ENCODE data around the gene PSME1.

Gene PSME1

DNA sequence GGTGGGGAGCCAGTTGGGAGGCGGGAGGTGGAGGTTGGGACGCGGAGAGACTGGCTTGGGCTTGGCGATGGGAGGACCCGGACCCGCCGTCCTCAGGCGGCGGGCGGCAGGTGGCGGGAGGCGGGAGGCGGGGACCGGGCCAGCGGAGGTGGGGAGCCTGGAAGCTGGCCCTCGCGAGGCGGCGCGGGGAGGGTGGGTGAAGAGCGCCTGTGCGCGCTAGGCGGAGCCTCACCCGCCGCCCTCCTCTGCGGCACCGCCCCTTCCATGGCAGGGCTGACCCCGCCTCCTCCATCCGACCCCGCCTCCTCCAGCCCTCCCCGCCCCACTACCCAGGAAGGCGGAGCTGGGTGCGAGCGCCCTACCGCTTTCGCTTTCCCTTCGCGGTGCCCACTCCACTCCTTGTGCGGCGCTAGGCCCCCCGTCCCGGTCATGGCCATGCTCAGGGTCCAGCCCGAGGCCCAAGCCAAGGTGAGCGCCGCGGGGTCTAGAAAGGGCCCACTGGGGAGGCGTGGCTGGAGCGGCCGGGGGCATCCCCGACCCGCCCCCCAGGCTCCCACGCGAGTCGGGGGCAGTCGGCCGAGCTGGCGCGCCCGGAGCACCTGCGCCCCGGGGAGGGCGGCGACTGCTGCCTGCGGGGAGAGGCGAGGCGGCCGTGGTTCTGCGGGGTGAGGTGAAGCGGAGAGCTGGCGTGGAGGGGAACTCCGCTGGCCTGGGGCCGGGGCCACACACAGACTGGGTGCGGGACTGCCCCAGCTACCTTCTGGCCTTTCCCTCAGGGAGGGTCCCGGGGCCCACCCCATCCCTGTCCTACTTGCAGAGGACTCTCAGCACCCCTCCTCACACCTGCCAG lies at the start of gene PSME1:
Gene PSME1, plus strand, starts transcription at position 361 of the 850 bp plus-strand sequence. Its CDS starts 69 bp downstream, at position 430.
- peak; percentile 91 to 95 for DNase-seq

DNA sequence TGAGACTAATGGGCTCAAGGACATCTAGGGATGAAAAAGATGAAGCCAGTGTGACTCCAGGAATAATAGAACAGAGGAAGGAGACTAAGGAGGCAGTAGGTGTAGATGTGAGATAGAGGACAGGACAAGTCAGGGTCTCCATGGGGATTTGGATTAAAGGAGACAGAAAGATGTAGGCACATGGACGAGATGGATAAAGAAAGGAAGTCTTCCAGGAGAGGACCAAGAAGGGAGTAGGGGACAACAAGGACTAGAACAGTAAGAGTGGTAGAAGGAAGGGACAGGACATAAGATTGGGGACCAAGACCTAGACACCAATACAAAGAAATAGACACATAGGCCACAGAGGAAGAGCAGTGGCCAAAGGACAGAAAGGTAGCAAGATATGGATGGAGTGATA lies 49.0 kb upstream of the PSME1 start:
- no peak for DNase-seq

DNA sequence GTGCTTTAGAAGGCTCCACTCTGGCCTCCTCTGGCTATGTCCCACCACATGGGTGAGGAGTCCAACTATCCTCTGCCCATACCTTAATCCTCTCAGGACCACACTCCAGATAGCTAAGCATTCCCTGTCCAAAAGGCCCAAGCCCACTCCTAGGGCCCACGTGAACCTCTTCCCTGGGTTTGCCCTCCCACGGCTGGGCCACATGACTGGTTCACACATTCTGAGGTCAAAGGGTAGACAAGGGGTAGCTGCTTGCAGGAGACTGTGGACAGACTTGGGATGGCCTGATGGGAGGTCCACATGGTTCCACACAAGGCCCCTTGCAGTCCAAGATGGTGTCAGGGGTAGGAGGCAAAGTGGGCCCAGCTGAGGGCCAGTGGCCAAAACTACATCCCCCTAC lies 47.9 kb upstream of the PSME1 start:
- no peak for DNase-seq

DNA sequence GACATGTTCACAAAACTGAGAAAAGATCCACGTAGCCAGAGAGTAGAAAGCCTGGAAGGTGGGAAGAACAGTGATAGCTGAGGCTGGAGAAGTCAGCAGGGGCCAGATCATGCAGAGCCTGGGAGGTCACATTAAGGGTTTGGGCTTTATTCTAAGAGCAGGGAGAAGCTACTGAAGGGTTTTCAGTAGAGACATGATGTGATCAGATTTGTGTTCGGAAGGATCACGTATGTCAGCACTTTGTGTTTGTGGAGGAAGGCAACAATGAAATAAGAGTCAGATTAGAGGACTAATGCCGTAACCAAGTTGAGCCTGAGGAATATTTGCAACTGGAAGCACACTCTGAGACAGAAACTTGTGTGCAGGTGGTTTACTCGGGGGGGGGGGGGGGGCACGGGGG lies 46.1 kb upstream of the PSME1 start:
- no peak for DNase-seq

DNA sequence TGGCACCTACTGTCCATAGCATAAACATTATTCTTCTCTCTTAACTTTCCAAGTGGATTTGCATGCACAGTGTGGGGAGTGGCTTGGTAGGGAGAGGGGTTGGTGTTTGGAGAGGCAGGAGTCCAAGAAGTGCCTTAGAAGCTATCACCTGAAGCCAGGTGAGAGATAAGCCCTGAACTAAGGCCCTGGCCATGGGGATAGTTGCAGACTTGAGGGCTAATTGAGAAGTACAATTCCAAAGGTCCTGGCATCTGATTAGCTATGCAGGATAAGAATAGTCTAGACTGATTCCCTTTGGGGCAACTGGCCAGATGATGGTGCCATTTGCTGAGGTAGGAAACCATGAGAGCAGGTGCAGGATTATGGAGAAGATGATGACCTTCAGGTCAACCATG lies 43.9 kb upstream of the PSME1 start:
- no peak for DNase-seq

DNA sequence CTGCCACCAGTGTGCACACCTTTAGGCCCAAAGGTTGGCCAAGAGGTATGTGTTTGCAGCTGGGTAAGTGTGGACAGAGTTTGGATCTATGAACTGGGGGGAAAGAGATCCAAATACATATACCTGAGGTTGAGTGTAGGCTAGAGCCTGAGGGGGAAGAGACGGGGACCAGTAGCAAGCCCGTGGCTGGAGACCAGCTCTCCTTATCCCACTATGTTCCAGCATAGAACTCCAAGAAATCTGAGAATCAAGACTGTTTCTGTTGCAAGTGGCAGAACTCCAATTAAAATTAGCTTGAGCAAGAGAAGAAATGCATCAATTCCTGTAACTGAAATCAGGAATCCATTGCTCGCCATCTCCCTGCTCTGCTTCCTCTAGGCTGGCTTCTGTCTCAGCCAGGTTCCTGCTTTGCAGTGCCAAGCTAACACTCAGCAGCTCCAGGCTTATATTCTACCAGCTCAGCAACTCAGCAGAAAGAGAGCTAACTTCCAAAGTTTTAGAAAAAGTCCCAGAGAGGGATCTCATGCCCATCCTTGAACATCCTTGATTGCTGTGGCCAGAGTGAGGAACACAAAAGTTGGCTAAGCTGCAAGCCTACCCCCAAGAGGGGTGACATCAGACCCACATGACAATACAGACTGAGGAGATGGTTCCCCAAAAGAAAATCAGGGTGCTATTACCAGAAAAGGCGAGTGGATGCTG lies 43.3 kb upstream of the PSME1 start:
- DNase-seq, result no peak

DNA sequence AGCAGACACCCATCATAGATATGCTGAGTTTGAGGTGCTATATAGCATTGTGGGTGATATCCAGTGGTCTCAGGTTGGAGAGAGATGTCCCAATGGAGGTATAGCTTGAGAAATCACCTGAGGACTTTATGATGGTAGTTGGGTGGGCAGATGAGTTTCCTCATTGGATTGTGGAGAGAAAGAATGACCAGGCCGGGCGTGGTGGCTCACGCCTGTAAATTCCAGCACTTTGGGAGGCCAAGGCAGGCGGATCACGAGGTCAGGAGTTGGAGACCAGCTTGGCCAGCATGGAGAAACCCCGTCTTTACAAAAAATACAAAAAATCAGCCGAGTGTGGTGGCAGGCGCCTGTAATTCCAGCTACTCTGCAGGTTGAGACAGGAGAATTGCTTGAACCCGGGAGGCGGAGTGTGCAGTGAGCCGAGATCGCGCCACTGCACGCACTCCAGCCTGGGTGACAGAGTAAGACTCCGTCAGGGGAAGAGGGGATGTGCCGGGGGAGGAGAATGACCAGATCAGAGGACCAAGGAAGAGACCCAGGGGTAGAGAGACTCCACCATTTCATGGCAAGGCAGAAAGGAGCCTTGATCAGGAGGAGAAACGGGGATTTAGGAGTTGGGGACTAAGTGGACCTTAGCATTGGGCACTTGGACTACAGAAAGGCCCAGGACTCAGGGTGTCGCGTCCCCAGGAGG lies 42.6 kb upstream of the PSME1 start:
- DNase-seq, result no peak

DNA sequence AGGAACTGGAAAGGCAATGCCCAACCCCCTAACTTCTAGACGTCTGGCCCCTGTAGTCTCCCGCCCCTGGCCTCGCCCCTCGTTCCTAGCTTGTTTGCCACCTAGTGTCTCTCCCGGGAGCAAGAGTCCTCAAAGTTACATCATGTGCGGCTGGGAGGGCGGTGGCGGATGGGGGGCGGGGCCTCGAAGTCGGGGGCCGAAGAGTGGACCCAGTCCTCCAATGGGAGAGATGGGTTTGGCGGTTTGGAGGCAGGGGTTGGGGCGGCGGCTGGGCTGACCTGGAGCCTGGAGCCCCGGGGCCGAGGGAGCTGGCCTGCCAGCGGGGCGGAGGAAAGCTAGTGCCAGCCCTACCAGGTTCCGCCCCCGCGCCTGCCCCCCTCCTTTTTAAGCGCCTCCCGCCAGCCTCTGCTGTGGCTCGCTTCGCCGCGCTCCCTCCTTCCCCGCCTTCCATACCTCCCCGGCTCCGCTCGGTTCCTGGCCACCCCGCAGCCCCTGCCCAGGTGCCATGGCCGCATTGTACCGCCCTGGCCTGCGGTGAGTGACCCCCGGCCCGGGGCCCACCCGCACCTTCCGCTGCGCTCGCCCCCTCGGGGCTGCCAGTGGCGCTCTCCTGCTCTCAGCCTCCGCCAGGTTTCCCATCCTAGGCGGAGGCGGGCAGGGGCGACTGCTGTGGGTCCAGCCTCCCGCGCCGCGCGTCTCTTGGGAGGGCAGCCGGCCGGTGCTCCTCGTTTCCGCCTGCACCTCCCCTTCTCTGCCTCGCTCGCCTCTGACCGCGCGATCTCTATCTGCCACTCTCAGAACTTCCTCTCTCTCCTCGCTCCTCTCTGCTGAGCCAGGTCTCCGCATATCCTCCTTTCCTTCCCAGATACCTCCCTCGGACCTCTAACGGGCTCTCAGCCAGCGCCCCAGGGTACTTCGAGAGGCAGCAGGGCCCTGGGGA lies 41.8 kb upstream of the PSME1 start, which contains the start of gene PCK2:
Gene PCK2, plus strand, starts transcription at position 411 of the 940 bp plus-strand sequence. Its CDS starts 95 bp downstream, at position 506.
- peak; percentile 82 to 90 for DNase-seq

DNA sequence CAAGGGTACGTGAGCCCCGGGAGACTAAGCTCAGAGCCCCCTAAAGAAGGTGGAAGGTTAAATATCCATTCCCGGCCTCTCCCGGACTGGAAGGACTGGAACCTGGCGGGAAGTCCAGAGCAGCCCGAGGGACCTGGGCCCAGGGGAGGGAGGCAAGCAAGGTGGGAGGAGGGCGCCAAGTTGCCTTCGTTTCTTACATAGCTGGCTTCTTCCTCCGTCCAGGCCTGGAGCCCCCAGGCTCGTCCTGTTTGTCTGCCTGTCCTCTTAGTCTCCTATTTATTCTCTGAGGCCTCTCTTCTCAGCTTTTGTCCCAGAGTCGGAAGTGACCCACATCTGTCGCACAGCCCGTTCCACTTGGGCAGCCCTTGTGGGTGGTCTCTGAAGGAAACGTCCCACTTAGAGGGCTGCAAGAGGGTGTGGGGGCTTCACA lies 41.1 kb upstream of the PSME1 start:
- no peak for DNase-seq

DNA sequence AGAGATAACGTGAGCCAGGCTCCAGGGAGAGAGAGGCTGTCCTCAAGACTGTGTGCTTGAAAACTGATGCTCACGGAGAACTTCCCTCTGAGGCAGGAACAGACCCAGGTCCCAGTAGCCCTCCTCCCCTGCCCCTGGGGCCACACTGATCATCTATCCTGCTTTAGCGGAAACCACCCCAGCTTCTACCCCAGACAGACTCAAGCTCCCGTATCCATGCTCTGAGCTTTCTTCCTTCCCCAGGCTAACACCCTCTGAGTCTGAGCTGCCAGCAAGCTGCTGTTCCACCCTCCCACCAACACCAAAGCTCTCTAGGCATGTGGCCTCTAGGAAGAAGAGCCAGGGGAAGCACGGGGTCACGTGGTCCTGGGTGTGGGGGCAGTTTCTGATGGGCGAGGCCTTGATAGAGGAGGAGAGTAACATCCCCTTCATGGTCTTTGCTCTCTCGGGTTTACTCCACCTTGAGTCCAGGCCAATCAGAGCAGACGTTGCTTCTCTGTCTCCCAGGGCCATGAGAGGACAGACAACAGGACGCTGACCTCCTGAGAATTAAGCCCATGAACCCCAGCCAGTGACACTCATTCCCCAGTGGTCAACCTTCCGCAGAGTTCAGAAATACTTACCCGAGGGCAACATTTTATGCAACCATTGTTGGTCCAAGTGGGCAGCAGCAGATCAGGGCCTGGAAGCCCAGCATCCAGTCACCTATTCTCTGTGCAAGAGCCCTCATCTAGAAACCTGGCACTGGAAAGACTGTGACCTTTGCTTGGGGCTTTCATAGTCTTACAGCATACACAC lies 40.5 kb upstream of the PSME1 start:
- peak; percentile 49 to 59 for DNase-seq

DNA sequence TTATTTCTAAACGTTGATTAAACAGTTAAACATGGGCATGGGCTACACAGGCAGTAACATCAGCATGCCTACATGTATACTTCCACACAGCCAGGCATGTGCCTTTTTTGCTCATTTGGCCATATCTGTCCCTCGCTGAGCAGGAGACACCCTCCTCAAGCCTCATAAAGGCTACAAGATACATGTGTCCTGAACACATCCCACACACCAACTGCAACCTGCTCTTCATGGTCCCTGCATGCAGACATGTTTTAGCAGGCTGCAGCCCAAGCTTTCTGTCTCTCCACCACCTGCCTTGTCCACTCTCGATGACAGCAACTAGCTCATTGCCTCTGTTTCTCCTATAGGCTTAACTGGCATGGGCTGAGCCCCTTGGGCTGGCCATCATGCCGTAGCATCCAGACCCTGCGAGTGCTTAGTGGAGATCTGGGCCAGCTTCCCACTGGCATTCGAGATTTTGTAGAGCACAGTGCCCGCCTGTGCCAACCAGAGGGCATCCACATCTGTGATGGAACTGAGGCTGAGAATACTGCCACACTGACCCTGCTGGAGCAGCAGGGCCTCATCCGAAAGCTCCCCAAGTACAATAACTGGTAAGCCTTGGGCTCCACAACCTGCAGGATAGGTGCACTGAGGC lies 39.3 kb upstream of the PSME1 start:
- DNase-seq, result no peak

DNA sequence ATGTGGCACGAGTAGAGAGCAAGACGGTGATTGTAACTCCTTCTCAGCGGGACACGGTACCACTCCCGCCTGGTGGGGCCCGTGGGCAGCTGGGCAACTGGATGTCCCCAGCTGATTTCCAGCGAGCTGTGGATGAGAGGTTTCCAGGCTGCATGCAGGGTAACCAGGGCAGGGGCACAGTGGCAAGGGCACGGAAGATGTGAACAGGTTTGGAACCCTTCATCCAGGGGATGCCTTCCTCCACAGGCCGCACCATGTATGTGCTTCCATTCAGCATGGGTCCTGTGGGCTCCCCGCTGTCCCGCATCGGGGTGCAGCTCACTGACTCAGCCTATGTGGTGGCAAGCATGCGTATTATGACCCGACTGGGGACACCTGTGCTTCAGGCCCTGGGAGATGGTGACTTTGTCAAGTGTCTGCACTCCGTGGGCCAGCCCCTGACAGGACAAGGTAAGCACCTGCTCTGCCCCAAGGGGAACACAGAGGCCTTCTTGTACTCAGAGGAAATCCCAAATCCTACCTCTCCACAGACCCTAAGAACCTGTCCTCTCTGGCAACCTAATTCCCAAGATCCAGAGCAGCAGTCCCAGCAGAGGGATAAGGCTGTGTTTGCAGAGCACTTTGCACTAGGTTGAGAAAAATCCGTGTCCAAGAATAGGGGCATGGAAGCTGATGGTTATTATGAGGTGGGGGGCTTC lies 37.6 kb upstream of the PSME1 start:
- DNase-seq, result no peak

DNA sequence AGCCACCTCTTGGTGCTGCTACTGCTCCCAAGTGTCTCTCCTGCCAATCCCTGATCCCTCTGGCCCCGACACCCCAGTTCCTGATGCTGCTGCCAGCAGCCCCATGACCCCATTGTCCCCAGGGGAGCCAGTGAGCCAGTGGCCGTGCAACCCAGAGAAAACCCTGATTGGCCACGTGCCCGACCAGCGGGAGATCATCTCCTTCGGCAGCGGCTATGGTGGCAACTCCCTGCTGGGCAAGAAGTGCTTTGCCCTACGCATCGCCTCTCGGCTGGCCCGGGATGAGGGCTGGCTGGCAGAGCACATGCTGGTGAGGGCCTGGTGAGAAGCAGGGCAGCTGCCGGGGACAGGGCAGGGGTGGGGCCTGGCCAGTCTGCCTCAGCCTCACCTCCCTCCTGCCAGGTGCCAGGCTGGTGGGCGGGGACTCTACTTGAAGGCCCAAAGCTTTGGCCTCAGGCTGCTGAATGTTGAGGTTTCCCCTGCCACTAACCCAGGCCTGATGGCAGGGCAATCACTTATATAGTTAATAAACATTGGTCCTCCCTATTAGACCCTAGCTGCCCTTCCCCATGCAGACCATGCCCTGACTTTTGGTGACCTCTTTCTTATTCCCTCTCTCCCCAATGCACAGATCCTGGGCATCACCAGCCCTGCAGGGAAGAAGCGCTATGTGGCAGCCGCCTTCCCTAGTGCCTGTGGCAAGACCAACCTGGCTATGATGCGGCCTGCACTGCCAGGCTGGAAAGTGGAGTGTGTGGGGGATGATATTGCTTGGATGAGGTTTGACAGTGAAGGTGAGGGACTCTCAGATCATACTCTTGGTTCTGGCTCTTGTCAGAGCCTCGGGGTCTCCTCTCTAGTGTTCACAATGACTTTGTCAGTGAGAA lies 36.8 kb upstream of the PSME1 start:
- DNase-seq, result no peak

DNA sequence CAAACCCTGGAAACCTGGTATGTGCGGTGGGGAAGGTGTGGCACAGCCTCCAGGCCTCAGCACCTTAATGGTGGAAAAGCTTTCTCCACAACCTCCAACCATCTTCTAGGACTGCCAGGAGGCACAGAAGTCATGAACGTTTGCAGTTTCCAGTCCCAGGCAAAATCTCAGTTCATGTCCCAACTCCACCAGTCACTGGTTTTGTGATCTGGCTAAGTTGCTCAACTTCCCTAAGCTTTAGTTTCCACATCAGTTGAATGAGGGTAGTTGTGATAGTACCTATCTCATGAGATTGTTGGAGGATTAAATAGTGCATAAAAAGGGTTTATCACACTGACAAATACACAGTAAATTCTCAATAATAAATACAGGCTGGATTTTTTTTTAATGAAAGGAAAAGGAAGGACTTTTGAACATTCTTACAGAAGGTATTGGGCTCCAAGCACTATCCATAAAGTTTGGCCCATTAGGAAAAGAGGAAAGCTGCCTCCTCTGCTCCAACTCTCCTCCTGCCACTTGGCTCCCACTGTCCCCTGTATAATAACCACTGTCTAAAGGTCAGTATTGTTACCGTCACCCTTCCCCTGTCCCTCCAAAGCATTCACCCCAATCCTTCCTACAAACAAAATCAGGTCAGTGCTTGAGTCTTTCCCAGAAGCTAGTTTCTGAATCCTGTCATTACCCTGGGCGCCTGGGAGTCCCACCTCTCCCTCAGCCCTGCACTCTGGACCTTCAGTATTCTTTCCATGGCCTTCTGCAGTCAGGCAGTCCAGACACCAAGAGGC lies 35.6 kb upstream of the PSME1 start:
- DNase-seq, result no peak

DNA sequence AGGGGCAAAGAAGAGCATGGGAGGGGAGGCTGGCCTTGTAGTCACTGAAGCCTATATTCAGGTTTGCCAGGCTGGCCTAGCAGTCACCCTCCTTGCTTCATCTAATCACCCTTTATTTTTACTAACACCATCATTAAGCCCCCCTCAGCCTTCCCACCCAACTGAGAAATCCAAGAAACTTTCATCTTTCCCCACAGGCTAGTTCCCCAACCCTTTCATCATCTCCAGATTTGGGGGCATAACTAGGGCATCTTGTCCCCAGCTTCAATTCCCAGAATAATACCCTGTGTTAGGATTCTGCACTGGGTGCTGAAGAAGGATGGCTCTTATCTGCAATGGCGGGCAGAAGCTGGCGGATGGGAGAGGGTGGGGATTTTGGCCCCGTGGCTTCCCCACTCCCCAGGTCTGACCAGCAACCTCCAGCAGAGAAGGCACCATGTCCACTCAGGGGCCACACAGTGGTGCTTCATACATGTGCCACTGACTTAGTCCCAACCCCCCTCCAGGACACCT lies 35.0 kb upstream of the PSME1 start:
- no peak for DNase-seq

DNA sequence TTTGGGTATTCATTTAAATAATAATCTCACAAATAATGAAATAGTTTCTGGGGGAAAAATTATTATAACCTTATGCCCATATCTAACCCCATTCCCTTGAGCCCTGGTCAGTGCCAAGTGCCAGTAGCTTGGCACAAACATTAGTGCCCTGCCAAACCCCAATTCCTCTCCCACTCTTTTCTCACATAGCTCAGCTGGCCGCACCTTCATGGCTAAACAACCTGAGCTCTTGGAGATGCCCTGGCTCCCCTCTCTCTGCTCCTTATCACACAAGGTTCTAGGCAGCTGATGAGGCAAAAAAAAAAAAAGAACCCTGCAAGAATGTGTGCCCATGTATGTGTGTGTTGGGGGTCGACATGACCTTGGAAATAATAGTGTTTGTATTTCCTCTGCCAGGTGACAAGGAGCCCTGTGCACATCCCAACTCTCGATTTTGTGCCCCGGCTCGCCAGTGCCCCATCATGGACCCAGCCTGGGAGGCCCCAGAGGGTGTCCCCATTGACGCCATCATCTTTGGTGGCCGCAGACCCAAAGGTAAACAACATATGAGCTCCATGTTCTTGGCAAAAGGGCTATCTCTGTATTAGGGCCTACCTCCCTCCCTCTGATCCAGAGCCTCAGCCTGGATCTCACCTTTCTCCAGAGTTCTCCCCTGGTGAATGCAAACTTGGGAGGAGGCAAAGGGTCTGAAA lies 33.5 kb upstream of the PSME1 start:
- no peak for DNase-seq

DNA sequence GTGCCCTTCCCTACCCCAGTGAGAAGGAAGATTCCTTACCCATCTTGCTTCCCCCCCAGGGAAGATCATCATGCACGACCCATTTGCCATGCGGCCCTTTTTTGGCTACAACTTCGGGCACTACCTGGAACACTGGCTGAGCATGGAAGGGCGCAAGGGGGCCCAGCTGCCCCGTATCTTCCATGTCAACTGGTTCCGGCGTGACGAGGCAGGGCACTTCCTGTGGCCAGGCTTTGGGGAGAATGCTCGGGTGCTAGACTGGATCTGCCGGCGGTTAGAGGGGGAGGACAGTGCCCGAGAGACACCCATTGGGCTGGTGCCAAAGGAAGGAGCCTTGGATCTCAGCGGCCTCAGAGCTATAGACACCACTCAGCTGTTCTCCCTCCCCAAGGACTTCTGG lies 32.5 kb upstream of the PSME1 start:
- DNase-seq, result no peak
